ENCODE measurements around the gene ALDOA.
"Not testable (repeated sequence)": the region's sequence is repeated elsewhere in the genome, so short reads cannot be mapped to it uniquely, and the experiment has no call there.

Gene ALDOA

GRCh38 chr16:30096862-30097563 is 31.5 kb downstream of the ALDOA start:
- H3K36me3 Mint-ChIP-seq (ENCODE audit: low read depth), result peaks cover 33% of the 10 kb centered on the region
- peaks cover 25% of the 10 kb centered on the region for H3K9me3 Mint-ChIP-seq
- H3K4me1 Mint-ChIP-seq (ENCODE audit: low read depth), result peaks cover 22% of the 10 kb centered on the region
- H3K27ac Mint-ChIP-seq, result peak overlapping the region; percentile 85
- H3K27me3 Mint-ChIP-seq (ENCODE audit: low read depth), result no peaks in the 10 kb centered on the region
- peak overlapping the region; percentile 54 for H3K4me3 Mint-ChIP-seq

- Mint-ChIP-seq H3K9me3 (peaks cover 4% of the 10 kb centered on the region), H3K36me3 (ENCODE audit: low read depth) (peaks cover 28% of the 10 kb centered on the region), H3K4me3 (no peak overlapping the region), H3K27me3 (ENCODE audit: low read depth) (no peaks in the 10 kb centered on the region), H3K27ac (peak overlapping the region; percentile 6), H3K4me1 (ENCODE audit: low read depth) (no peaks in the 10 kb centered on the region)
These were observed 38.5 kb downstream of the ALDOA start for GRCh38 chr16:30104090-30104489.

- H3K27ac Mint-ChIP-seq, result peak overlapping the region; percentile 6
- H3K27me3 Mint-ChIP-seq (ENCODE audit: low read depth), result no peaks in the 10 kb centered on the region
- peaks cover 28% of the 10 kb centered on the region for H3K36me3 Mint-ChIP-seq (ENCODE audit: low read depth)
- peaks cover 4% of the 10 kb centered on the region for H3K9me3 Mint-ChIP-seq
- no peaks in the 10 kb centered on the region for H3K4me1 Mint-ChIP-seq (ENCODE audit: low read depth)
- H3K4me3 Mint-ChIP-seq, result no peak overlapping the region
These were observed 38.9 kb downstream of the ALDOA start for GRCh38 chr16:30104492-30104891.

GRCh38 chr16:30108059-30108850 is 42.7 kb downstream of the ALDOA start:
- Mint-ChIP-seq H3K27me3 (ENCODE audit: low read depth) (no peaks in the 10 kb centered on the region), H3K9me3 (no peaks in the 10 kb centered on the region), H3K4me3 (no peak overlapping the region), H3K36me3 (ENCODE audit: low read depth) (peaks cover 28% of the 10 kb centered on the region), H3K4me1 (ENCODE audit: low read depth) (peaks cover 6% of the 10 kb centered on the region), H3K27ac (no peak overlapping the region)

GRCh38 chr16:30110661-30111060 is 45.1 kb downstream of the ALDOA start:
- Mint-ChIP-seq H3K4me3 (no peak overlapping the region), H3K4me1 (ENCODE audit: low read depth) (peaks cover 11% of the 10 kb centered on the region), H3K36me3 (ENCODE audit: low read depth) (peaks cover 15% of the 10 kb centered on the region), H3K27ac (no peak overlapping the region), H3K27me3 (ENCODE audit: low read depth) (no peaks in the 10 kb centered on the region), H3K9me3 (no peaks in the 10 kb centered on the region)

GRCh38 chr16:30112197-30113030 is 46.9 kb downstream of the ALDOA start:
- Mint-ChIP-seq H3K9me3 (no peaks in the 10 kb centered on the region), H3K4me1 (ENCODE audit: low read depth) (peaks cover 11% of the 10 kb centered on the region), H3K4me3 (no peak overlapping the region), H3K36me3 (ENCODE audit: low read depth) (peaks cover 11% of the 10 kb centered on the region), H3K27me3 (ENCODE audit: low read depth) (no peaks in the 10 kb centered on the region), H3K27ac (no peak overlapping the region)

GRCh38 chr16:30113031-30113710 is 47.6 kb downstream of the ALDOA start, which contains the start of gene GDPD3:
Gene GDPD3, minus strand, starts transcription at chr16:30113537. Its CDS starts 59 bp downstream, at chr16:30113478.
- Mint-ChIP-seq H3K36me3 (ENCODE audit: low read depth) (peaks cover 10% of the 10 kb centered on the region), H3K4me3 (no peak within 1 kb of the TSS), H3K27me3 (ENCODE audit: low read depth) (no peaks in the 10 kb centered on the region), H3K4me1 (ENCODE audit: low read depth) (peaks cover 11% of the 10 kb centered on the region), H3K9me3 (no peaks in the 10 kb centered on the region), H3K27ac (peak within 1 kb of the TSS; percentile 70)

GRCh38 chr16:30113711-30114333 is 48.3 kb downstream of the ALDOA start:
- H3K27ac Mint-ChIP-seq, result no peak overlapping the region
- no peaks in the 10 kb centered on the region for H3K9me3 Mint-ChIP-seq
- H3K4me1 Mint-ChIP-seq (ENCODE audit: low read depth), result peaks cover 11% of the 10 kb centered on the region
- no peaks in the 10 kb centered on the region for H3K27me3 Mint-ChIP-seq (ENCODE audit: low read depth)
- H3K36me3 Mint-ChIP-seq (ENCODE audit: low read depth), result peaks cover 11% of the 10 kb centered on the region
- H3K4me3 Mint-ChIP-seq, result no peak overlapping the region

GRCh38 chr16:30114411-30114810 is 48.9 kb downstream of the ALDOA start:
- Mint-ChIP-seq H3K4me1 (ENCODE audit: low read depth) (peaks cover 11% of the 10 kb centered on the region), H3K9me3 (no peaks in the 10 kb centered on the region), H3K4me3 (no peak overlapping the region), H3K36me3 (ENCODE audit: low read depth) (peaks cover 14% of the 10 kb centered on the region), H3K27ac (no peak overlapping the region), H3K27me3 (ENCODE audit: low read depth) (no peaks in the 10 kb centered on the region)

GRCh38 chr16:30114833-30115232 is 49.3 kb downstream of the ALDOA start:
- not testable (repeated sequence) for H3K27ac Mint-ChIP-seq, H3K9me3 Mint-ChIP-seq
- H3K36me3 Mint-ChIP-seq (ENCODE audit: low read depth), result peaks cover 16% of the 10 kb centered on the region

GRCh38 chr16:30115238-30115637 is 49.7 kb downstream of the ALDOA start:
- Mint-ChIP-seq H3K27me3 (ENCODE audit: low read depth) (no peaks in the 10 kb centered on the region), H3K4me3 (no peak overlapping the region), H3K27ac (no peak overlapping the region), H3K36me3 (ENCODE audit: low read depth) (peaks cover 16% of the 10 kb centered on the region), H3K9me3 (no peaks in the 10 kb centered on the region), H3K4me1 (ENCODE audit: low read depth) (peaks cover 11% of the 10 kb centered on the region)

More at GRCh38 chr16:30114833-30115232, 49.3 kb downstream of the ALDOA start:
- not testable (repeated sequence) for H3K27me3 Mint-ChIP-seq (ENCODE audit: low read depth); H3K4me3 Mint-ChIP-seq
- H3K4me1 Mint-ChIP-seq (ENCODE audit: low read depth), result peaks cover 11% of the 10 kb centered on the region

GRCh38 chr16:30116291-30117207 is 51.0 kb downstream of the ALDOA start:
- no peak overlapping the region for H3K27ac Mint-ChIP-seq
- no peaks in the 10 kb centered on the region for H3K9me3 Mint-ChIP-seq
- H3K36me3 Mint-ChIP-seq (ENCODE audit: low read depth), result peaks cover 13% of the 10 kb centered on the region
- H3K27me3 Mint-ChIP-seq (ENCODE audit: low read depth), result no peaks in the 10 kb centered on the region
- H3K4me3 Mint-ChIP-seq, result no peak overlapping the region
- peaks cover 19% of the 10 kb centered on the region for H3K4me1 Mint-ChIP-seq (ENCODE audit: low read depth)

GRCh38 chr16:30117768-30118167 is 52.2 kb downstream of the ALDOA start:
- Mint-ChIP-seq H3K9me3 (no peaks in the 10 kb centered on the region), H3K27ac (no peak overlapping the region), H3K36me3 (ENCODE audit: low read depth) (peaks cover 8% of the 10 kb centered on the region), H3K27me3 (ENCODE audit: low read depth) (no peaks in the 10 kb centered on the region), H3K4me1 (ENCODE audit: low read depth) (peaks cover 25% of the 10 kb centered on the region), H3K4me3 (no peak overlapping the region)

Data from T-helper 1 cell treated with Interleukin-12 subunit alpha and Interleukin-12 subunit beta and Interleukin-4 antibody, amounts not matched to agents 30 μg/mL and 1 μg/mL, for 36 hours (primary cell).